H1 (cell line): ENCODE results near the gene OPCML. TPM values are rescaled to one million over a fixed set of nuclear protein-coding genes. Genes with fewer than 3 reads are reported as not detected.

Source experiments
- CBX5 ChIP-seq: fragments of 300-800, 300-1000 bp; sonication (generic); IDR thresholded peaks from 2 replicates; pipeline ENCODE4 v1.7.1; 2016; ENCODE audit warnings: antibody characterized with exemption, low read length, low read depth
- CBX8 ChIP-seq: fragments of 300-800, 300-1000 bp; sonication (generic); IDR thresholded peaks from 2 replicates; pipeline ENCODE4 v1.7.1; 2016; ENCODE audit warnings: low read depth, low read length, borderline replicate concordance
- GABPA ChIP-seq: IDR thresholded peaks from 2 replicates; pipeline ENCODE4 v1.6.1; 2011; ENCODE audit warnings: mild to moderate bottlenecking, low read length, moderate library complexity, borderline replicate concordance; ENCODE audit not compliant: insufficient read depth
- MAFK ChIP-seq: IDR thresholded peaks from 2 replicates; pipeline ENCODE4 v1.6.1; 2012; ENCODE audit warnings: low read depth, mild to moderate bottlenecking, improper control_type of control experiment, low read length
- SIRT6 ChIP-seq: IDR thresholded peaks from one replicate; pipeline ENCODE4 v1.7.1; 2012; ENCODE audit warnings: low read length, inconsistent platforms
- TBP ChIP-seq: IDR thresholded peaks from 2 replicates; pipeline ENCODE4 v1.6.1; 2011; ENCODE audit warnings: low read depth, low read length, improper control_type of control experiment
- polyA plus RNA-seq, 7 experiments: library from polyadenylated mRNA; depleted of rRNA in 3 of 7; stranded (reverse) in 5 of 7; unstranded in 2 of 7; fragments of >200 nt in 5 of 7; fragments of 200-250 nt in 2 of 7; gene quantifications; 1 replicate in 5 of 7; 2 replicates in 1 of 7; 4 replicates in 1 of 7; pipeline versions ENCODE4 v1.2.1 to v1.2.3, GENCODE V29; 2011 to 2013; ENCODE audit warnings: missing spikeins in 2 of 7, mixed read lengths in 2 of 7
- total RNA-seq: library from RNA; stranded (reverse); fragmentation: NEBNext Ultra II Directional; extraction: Animal tissue kit (Norgen Biotek cat#: 25700); gene quantifications from 2 replicates; pipeline ENCODE4 v1.2.1, GENCODE V29; 2021
- TF ChIP-seq, protein P1 (sequence below): IDR thresholded peaks from 2 replicates; pipeline ENCODE4 v1.6.1; 2012; ENCODE audit warnings: inconsistent platforms
- TF ChIP-seq, protein P2 (sequence below), 3 experiments: IDR thresholded peaks; 1 replicate in 2 of 3; 2 replicates in 1 of 3; pipeline versions ENCODE4 v1.5.1 to v1.6.1; 2011; ENCODE audit warnings: low read length in 3 of 3, mild to moderate bottlenecking in 3 of 3, inconsistent platforms in 2 of 3, low read depth in 1 of 3, moderate library complexity in 1 of 3; ENCODE audit not compliant: insufficient read depth in 1 of 3; ENCODE audit errors: control extremely low read depth in 1 of 3

The OPCML gene
- total and polyA plus RNA-seq, 2 of the 8 experiments (the other 6 are each of a cell fraction or from before 2014, with no cell fraction given) = 2.3 to 3.1 TPM

DNA sequence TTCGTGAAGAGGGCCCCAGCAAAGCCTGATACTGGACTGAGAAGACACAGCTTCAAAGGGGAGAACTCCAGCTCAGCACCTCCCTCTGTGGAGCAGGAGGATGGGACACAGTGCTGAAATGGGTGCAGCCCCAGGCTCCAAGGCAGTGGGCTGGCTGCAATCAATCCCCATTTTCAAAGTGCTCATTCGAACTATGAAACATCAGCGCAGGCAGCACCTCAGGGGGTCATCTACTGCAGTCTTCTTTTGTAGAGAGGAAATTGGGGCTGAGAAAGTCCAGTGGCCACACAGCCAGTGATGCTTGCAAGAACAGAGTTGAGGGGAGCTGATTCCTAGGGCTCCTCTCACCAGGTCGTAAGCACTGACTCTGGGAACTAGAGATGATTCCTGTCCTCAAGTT, 25.1 kb downstream of the OPCML start (continued):
- TF ChIP-seq CBX5 = no peak
- TF ChIP-seq GABPA = no peak
- TF ChIP-seq TBP = no peak
- no peak for TF ChIP-seq CBX8
- TF ChIP-seq, protein P1, sequence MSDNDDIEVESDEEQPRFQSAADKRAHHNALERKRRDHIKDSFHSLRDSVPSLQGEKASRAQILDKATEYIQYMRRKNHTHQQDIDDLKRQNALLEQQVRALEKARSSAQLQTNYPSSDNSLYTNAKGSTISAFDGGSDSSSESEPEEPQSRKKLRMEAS = no peak
- TF ChIP-seq, protein P2, sequence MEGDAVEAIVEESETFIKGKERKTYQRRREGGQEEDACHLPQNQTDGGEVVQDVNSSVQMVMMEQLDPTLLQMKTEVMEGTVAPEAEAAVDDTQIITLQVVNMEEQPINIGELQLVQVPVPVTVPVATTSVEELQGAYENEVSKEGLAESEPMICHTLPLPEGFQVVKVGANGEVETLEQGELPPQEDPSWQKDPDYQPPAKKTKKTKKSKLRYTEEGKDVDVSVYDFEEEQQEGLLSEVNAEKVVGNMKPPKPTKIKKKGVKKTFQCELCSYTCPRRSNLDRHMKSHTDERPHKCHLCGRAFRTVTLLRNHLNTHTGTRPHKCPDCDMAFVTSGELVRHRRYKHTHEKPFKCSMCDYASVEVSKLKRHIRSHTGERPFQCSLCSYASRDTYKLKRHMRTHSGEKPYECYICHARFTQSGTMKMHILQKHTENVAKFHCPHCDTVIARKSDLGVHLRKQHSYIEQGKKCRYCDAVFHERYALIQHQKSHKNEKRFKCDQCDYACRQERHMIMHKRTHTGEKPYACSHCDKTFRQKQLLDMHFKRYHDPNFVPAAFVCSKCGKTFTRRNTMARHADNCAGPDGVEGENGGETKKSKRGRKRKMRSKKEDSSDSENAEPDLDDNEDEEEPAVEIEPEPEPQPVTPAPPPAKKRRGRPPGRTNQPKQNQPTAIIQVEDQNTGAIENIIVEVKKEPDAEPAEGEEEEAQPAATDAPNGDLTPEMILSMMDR (IDR thresholded peaks at IDR 0.05; ENCODE audit: control extremely low read depth in 1 of 3, insufficient read depth in 1 of 3, low read depth in 1 of 3, low read length in 3 of 3) = no peak
- no peak for TF ChIP-seq SIRT6
- TF ChIP-seq MAFK = no peak
